Neural cell (in vitro differentiated cells): Measurements from ENCODE around the gene KCTD19.

Experiments used
- CTCF ChIP-seq: fragments of 450-650 bp; IDR thresholded peaks from 2 replicates; pipeline ENCODE4 v1.5.1; 2014; ENCODE audit warnings: antibody characterized with exemption, mild to moderate bottlenecking, moderate library complexity; ENCODE audit not compliant: poor library complexity, severe bottlenecking
- EP300 ChIP-seq: fragments of 450-650 bp; conservative IDR thresholded peaks from 2 replicates; pipeline ENCODE4 v1.6.1; 2014; ENCODE audit warnings: antibody characterized with exemption, mild to moderate bottlenecking, moderate library complexity; ENCODE audit not compliant: poor library complexity, severe bottlenecking
- EZH2 ChIP-seq: fragments of 200-600, 300-800 bp; shearing (Covaris generic), sonication (generic); IDR thresholded peaks from 2 replicates; pipeline ENCODE4 v1.6.1; 2014; ENCODE audit warnings: antibody characterized with exemption, low read length, borderline replicate concordance, mild to moderate bottlenecking; ENCODE audit not compliant: insufficient read depth, poor library complexity, severe bottlenecking
- POLR2AphosphoS5 ChIP-seq: IDR thresholded peaks from 2 replicates; pipeline ENCODE4 v1.6.1; 2012
- RAD21 ChIP-seq: fragments of 450-650 bp; conservative IDR thresholded peaks from 2 replicates; pipeline ENCODE4 v1.6.1; 2014; ENCODE audit warnings: antibody characterized with exemption, mild to moderate bottlenecking, moderate library complexity
- TF ChIP-seq, protein P1 (sequence below): IDR thresholded peaks from 2 replicates; pipeline ENCODE4 v1.6.1; 2012; ENCODE audit warnings: borderline replicate concordance

DNA sequence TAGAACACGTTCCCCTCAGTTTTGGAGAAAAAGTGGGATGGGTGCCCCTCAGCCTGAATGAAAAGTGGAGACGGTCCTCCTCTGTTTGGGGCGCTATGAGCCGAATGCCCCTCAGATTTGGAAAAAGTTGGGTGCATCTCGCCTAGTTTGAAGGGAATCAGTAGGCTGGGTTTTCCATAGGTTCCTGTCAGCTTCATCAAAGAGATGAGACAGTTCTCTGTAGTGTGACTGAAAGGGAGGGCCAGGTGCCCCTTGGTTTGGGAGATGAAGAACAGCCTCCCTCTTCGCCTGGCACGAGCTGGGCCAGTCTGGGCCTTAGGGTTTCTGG lies 78.5 kb downstream of the KCTD19 start:
- TF ChIP-seq RAD21 = no peak
- no peak for TF ChIP-seq EZH2
- no peak for TF ChIP-seq EP300
- no peak for TF ChIP-seq CTCF
- no peak for TF ChIP-seq POLR2AphosphoS5
- TF ChIP-seq, protein P1, sequence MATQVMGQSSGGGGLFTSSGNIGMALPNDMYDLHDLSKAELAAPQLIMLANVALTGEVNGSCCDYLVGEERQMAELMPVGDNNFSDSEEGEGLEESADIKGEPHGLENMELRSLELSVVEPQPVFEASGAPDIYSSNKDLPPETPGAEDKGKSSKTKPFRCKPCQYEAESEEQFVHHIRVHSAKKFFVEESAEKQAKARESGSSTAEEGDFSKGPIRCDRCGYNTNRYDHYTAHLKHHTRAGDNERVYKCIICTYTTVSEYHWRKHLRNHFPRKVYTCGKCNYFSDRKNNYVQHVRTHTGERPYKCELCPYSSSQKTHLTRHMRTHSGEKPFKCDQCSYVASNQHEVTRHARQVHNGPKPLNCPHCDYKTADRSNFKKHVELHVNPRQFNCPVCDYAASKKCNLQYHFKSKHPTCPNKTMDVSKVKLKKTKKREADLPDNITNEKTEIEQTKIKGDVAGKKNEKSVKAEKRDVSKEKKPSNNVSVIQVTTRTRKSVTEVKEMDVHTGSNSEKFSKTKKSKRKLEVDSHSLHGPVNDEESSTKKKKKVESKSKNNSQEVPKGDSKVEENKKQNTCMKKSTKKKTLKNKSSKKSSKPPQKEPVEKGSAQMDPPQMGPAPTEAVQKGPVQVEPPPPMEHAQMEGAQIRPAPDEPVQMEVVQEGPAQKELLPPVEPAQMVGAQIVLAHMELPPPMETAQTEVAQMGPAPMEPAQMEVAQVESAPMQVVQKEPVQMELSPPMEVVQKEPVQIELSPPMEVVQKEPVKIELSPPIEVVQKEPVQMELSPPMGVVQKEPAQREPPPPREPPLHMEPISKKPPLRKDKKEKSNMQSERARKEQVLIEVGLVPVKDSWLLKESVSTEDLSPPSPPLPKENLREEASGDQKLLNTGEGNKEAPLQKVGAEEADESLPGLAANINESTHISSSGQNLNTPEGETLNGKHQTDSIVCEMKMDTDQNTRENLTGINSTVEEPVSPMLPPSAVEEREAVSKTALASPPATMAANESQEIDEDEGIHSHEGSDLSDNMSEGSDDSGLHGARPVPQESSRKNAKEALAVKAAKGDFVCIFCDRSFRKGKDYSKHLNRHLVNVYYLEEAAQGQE = no peak
